T47D (cell line): ENCODE results near the gene COMP.
A peak's percentile ranks its signal among the peaks of the same experiment; 100 is the strongest.
"Not testable (repeated sequence)": the region's sequence is repeated elsewhere in the genome, so short reads cannot be mapped to it uniquely, and the experiment has no call there.

Experiments
- DNase-seq, 2 experiments: peaks; one replicate each; pipeline versions ENCODE4 v3.0.0 to v3.0.0-alpha.2; 2011 to 2012; ENCODE audit warnings: low read depth in 1 of 2, low spot score in 1 of 2
- JUND ChIP-seq: IDR thresholded peaks from 2 replicates; pipeline ENCODE4 v1.6.1; 2012; ENCODE audit warnings: low read depth
- in situ Hi-C: cut with HindIII; loops from 2 replicates; pipeline ENCODE4 v1.10.0; 2016; ENCODE audit warnings: low sequenced_read_pairs, low pct_unique_long_range_greater_than_20kb

The COMP gene

DNA sequence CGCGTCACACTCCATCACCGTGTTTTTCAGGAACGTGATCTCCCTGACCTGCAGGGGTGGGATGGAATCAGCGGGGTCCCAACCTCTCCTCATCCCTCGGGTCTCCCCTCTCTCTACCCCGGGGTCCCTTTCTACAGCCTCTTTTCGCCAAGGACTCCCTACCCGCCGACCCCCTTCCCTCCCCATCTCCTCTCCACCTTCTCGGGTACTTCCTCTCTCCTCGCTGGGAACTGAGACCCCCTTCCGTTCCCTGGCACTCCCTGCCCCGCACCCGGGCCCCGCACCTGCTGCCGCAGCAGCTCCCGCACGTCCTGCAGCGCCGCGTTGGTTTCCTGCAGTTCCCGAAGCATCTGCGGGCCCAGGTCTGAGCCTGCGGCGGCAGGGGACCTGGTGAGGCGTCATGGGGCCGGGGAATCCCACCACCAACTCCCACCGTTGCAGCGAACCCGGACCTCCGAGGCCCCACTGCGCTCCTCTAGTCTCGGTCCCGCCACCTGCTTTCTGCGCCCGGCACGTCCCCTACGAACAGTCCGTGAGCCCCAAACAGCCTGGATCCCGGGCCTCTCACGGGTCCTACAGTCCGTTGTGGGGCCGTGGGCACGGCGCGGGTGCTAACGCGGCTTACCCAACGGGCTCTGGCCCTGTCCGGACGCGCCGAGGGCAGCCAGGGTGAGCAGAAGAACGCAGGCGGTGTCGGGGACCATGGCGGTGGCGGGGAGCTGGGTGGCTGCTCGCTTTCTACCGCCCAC is at the start of gene COMP:
COMP (minus strand) TSS at position 740 of the 749 bp plus-strand sequence; CDS start at position 704, 36 bp downstream.
- in situ Hi-C loops, result no loop called here
- DNase-seq, result no peak
- TF ChIP-seq JUND, result no peak

DNA sequence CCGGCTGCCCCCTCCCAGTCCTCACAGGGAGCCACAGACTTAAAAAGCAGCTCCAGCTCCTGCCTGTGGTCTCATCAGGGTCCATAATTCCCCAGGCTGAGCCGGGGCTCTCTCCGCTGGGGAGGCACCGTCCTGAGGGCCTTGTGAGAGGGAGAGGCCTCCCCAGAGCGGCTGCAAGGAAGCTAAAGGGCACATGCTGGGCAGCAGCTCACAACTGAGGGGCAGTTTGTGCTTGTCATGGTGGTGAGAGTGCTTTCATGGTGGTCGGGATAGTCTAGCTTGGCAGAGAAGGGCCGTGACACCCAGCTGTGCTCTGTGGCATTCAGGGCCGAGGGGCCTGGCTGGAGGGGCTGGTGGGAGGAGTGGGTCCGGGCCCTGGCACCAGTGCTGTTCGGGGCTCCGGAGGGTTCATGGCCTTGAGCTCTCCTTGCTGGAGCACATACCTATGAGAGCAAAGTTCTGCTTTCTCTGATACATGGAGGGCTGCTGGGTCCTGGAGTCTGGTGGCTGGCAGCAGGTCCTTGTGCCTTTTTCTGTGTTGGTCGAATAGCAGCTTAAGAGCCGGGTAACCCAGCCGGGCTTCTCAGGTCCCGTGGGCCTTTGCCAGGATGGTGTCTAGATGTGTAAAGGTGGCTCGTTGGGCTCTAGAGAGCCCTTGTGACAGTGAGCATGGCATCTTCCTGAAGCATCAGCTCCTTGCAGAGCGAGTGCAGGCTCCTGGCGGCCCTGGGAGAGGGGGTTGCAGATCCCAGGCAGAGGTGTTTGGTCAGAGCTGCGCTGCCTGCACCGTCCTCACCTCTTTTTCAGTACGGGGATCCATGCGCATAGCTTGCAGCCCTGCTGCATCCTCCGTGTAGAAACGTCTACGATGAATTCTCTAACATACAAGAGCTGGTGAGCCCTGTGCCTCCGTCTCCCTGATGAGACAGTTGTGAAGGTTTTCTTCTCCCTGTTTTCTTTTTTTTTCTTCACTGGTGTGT is 49.5 kb upstream of the COMP start:
- no peak for TF ChIP-seq JUND
- no peak for DNase-seq
- in situ Hi-C loops, result no loop called here

DNA sequence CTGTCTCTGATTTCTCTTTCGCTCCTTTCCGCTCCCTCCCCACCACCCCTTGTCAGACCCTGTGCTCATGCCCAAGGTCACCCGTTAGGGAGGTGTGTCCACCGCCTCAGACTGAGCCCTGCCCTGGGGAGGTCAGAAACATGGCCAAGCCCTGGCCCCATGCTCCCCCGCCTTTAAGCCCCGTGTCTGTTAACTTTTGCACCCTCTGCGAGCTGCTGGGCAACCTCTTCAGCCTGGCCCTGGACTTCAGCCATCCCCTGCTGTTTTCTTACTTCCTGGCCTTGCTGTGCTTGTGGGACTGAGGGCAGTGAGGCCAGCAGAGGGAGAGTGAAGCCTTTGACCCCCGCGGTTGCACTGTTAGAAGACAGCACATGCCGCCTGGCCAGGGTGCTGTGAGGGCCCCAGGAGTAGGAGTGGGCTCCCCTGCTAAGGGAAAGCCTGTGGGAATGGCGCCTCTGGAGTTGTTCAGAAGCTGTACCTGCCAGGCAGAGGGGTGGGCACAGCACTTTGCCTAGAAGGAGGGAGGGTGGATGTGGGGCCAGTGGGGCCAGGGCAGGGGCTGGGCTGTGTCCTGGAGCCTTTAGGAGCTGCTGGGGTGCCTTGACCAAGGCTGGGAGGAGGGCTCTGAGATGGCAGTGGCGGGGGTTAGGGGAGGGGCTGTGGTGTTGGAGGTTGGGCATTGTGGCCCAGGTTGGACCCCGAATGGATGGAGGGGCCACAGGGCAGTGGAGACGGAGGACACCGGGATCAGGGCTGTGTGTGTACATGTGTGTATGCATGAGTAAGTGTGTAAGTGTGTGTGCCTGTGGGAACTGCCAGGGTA is 48.6 kb upstream of the COMP start:
- DNase-seq, result no peak
- in situ Hi-C loops, result no loop called here
- TF ChIP-seq JUND, result no peak

DNA sequence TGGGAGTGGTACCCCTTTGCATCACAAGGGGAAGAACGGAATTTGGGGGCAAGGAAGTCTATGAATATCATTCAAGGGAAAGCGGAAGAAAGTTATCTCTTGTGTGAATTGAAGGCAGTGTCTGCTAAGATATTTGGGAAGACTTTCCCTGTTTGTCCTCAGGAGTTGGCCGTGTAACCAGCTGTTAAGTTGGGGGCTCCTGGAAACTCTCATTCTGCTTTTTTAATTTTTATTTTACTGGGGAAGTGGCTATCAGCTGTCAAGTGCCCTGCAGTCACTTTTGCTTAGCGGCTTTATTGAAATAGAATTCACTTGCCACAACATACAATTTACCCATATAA is 43.5 kb upstream of the COMP start:
- no peak for DNase-seq
- in situ Hi-C loops, result no loop called here
- no peak for TF ChIP-seq JUND

DNA sequence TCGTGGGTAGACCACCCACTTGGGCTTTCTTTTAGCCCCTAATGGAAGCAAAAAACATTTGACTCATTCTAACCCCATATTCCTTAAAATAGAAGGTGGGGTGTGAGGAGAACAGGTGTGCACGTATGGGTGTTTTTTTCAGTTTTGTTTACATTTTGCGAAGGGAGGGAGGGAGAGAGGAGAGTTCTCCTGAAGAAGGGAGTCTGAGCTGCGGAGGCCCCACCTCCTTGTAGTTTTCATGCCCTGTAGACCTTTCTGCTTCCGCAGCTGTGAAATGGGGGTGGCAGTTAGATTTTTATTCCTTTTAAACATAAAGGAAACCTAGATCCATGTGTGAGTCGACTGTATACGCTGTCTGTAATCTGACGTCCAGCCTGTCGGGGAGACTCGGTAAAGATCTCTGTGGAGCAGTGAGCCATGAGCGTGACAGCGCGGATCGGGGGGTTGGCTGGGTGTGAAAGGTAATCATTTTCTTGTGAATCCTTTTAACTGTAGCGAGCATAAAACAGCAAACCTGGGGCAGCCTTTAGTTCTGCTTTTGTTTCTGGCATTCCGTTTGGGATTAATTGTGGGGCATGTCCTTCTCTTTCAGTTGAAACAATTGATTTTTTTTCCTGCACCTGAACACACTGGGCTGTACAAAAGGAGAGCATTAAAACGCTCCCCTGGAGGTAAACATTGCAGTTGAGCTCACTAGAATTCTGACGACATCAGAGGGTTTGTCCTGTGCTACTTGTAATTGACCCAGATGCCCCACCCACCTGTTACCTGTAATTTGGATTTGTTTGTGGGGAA is 42.9 kb upstream of the COMP start:
- no peak for TF ChIP-seq JUND
- in situ Hi-C loops, result no loop called here
- peak in 1 of 2 experiments; percentile 14 for DNase-seq

DNA sequence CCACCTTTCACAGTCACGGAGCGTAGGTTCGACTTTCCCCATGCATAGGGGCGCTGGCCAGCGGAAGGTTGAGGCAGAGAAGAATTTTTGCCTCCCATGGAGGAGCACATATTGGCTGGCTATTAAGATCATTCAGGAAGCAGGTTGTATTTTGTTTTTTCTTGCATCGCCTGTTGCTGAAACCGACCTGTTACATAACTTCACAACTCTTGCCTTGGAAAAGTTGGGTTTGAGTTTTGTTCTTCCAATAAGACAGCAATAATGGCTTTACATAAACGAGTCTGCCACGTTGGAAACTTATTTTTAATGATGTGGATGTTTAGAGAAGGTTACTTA is 42.0 kb upstream of the COMP start:
- DNase-seq, result no peak
- TF ChIP-seq JUND, result no peak
- in situ Hi-C loops, result no loop called here

DNA sequence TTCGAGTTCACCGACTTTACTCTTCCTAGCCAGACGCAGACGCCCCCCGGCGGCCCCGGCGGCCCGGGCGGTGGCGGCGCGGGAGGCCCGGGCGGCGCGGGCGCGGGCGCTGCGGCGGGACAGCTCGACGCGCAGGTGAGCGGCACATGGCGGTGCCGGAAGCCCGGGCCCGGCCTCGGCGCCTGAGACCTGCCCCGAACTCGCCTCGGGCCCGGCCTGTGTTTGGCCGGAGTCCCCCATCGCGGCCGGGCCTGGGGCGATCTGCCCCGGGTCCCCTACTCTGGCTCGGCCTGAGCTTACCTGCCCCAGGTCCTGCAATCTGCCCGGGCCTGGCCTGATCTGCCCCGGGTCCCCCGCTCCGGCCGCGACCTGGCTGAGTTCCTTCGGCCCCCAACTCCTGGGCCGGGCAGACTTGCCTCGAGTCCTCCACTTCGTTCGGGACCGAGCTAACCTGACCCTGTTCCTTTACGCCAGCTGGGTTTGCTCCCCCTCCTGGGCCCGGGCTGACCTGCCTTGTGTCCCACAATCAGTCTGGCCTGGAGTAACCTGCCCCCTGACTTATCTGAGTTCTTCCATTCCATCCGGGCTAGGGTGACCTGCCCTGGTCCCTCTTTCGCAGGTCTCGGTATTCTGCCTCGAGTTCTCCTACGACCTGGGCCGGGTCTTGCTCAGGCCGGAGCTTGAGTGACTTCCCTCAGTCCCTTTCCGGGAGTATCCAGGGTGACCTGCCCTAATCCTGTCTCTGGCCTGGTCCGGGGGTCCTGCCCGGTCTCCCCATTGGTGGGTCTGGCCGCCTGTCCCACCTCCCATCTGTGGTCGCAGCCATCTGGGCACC is 41.4 kb upstream of the COMP start:
- in situ Hi-C loops, result no loop called here
- no peak for TF ChIP-seq JUND
- no peak for DNase-seq

DNA sequence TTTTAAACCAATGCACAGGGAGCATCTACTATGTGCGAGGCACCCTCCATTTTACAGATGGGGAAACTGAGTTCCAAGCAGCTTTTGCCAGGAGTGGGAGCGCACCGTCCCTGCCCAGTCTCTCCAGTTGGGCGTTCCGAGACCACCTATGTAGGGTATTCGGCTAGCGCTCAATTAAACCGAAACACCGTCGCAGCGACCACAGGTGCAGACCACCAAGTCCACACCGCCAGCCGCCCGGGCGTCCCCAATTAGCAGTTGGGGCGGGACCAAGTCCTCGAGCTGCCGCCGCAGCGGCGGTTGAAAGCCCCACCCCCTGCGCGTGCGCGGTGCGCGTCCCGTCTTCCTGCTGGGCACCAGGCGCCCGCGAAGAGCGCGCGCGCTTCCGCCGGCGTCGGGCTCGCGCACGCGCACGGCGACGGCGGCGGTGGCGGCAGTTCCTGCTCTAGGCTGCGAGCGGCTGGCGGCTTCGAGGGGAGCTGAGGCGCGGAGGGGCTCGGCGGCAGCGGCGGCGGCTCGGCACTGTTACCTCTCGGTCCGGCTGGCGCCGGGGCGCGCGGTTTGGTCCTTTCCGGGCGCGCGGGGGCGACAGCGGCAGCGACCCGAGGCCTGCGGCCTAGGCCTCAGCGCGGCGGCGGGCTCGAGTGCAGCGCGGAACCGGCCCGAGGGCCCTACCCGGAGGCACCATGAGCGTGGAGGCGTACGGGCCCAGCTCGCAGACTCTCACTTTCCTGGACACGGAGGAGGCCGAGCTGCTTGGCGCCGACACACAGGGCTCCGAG is 40.6 kb upstream of the COMP start, which contains the start of gene UPF1:
UPF1 (plus strand) TSS at position 436 of the 782 bp plus-strand sequence; CDS start at position 687, 251 bp downstream.
- no peak for TF ChIP-seq JUND
- peak; percentile 85 to 91 for DNase-seq
- in situ Hi-C loops, result no loop called here

DNA sequence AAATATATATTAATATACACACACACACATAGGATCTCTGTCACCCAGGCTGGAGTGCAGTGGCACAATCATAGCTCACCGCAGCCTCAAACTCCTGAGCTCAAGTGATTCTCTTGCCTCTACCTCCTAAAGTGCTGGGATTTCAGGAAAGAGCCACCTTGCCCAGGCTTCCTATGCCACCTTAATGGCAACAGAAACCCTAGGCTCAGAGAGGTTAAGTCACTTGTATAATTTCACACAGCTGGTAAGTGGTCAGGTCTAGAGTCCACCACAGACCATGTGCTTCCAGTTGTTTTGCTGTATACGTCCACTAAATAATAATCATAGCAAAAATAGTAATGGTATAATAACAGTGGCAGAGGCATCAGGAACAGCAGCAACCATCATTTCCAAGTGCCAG is 39.4 kb upstream of the COMP start:
- TF ChIP-seq JUND, result no peak
- DNase-seq, result no peak
- in situ Hi-C loops, result no loop called here

DNA sequence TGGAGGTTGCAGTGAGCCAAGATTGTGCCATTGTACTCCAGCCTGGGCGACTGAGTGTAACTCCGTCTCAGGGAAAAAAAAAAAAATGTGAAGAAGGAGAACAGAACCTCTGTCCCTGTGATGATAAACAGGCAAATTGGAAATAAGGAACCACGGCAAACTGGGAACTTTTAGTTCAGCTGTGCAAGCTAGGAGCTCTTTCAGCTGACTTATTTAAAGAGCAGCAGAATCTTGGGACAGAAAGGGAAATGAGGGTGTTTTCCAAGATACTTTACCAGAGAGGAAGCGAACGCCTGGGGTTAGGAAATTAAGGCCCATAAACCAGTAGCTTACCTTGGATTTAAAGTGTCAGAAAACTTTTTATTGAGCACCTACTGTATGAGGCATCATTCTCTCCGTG is 37.7 kb upstream of the COMP start:
- TF ChIP-seq JUND, result no peak
- no peak for DNase-seq
- in situ Hi-C loops, result no loop called here

DNA sequence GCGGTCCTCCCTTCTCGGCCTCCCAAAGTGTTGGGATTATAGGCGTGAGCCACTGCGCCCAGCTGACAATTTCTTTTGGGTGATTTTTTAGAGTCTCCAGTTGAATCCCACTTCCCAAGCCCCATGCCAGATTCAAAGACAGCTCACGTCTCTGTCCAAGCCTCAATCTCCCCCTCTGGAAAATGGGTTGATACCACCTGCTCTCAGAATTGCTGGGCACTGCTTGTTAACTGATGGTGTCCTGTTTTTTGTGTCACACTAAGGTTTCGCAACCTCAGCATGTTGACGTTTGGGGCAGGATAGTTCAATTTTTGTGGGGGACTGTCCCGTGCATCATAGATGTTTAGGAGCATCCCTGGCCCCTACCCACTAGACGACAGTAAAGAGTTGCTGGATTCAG is 26.5 kb upstream of the COMP start:
- no peak for TF ChIP-seq JUND
- in situ Hi-C loops, result no loop called here
- no peak for DNase-seq

DNA sequence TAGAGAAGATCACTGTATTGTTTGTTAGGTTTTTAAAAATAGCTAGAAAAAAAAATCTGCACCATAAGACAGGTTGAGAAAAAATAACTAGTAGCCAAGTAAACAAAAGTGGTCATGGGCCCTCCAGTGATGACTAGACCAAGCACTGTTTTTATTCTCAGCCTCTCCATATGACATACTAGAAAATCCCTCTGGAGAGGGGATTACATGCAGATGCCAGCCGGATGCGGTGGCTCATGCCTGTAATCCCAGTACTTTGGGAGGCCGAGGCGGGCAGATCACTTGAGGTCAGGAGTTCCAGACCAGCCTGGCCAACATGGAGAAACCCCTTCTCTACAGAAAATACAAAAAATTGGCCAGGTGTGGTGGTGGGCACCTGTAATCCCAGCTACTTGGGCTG is 25.5 kb upstream of the COMP start:
- in situ Hi-C loops, result not testable (repeated sequence)

More for the DNA sequence above, 25.5 kb upstream of the COMP start:
- DNase-seq, result not testable (repeated sequence)
